DND-41 (cell line): Measurements from ENCODE around the gene ASB17.

Source experiments
- CTCF ChIP-seq: IDR thresholded peaks from 2 replicates; pipeline ENCODE4 v1.5.1; 2012; ENCODE audit warnings: borderline replicate concordance, low read length, moderate library complexity, mild to moderate bottlenecking; ENCODE audit not compliant: poor library complexity, severe bottlenecking; ENCODE audit errors: extremely low read depth
- EZH2 ChIP-seq: IDR thresholded peaks from 3 replicates; pipeline ENCODE4 v1.6.1; 2012; ENCODE audit warnings: borderline replicate concordance, low read depth, mild to moderate bottlenecking, moderate library complexity, low read length, inconsistent platforms; ENCODE audit not compliant: severe bottlenecking

- TF ChIP-seq CTCF, result no peak
- no peak for TF ChIP-seq EZH2
Measured at GRCh38 chr1:75969550-75969949, 37.3 kb upstream of the ASB17 start.
